GM12873 (cell line): ENCODE results near the gene OTOA.

Experiments used
- TF ChIP-seq, protein P1 (sequence below): IDR thresholded peaks from 2 replicates; pipeline ENCODE4 v1.5.1; 2012; ENCODE audit warnings: low read depth, mild to moderate bottlenecking, moderate library complexity, low read length, control low read depth; ENCODE audit not compliant: insufficient read depth; ENCODE audit errors: missing control alignments

Gene OTOA

DNA sequence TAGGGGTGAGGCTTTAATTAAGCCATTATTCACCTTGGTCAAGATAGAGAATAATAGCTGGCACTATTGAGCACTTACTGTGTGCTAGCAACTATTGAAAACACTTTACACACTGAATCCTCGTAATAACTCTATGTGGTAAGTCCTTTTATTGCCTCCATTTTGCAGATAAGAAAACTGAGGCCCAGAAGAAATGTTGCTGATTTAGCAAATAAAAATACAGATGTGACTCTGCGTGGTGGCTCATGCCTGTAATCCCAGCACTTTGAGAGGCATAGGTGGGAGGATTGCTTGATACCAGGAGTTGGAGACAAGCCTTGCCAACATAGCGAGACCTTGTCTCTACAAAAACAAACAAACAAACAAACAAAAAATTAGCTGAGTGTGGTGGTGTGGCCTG is 19.4 kb downstream of the OTOA start:
- TF ChIP-seq, protein P1, sequence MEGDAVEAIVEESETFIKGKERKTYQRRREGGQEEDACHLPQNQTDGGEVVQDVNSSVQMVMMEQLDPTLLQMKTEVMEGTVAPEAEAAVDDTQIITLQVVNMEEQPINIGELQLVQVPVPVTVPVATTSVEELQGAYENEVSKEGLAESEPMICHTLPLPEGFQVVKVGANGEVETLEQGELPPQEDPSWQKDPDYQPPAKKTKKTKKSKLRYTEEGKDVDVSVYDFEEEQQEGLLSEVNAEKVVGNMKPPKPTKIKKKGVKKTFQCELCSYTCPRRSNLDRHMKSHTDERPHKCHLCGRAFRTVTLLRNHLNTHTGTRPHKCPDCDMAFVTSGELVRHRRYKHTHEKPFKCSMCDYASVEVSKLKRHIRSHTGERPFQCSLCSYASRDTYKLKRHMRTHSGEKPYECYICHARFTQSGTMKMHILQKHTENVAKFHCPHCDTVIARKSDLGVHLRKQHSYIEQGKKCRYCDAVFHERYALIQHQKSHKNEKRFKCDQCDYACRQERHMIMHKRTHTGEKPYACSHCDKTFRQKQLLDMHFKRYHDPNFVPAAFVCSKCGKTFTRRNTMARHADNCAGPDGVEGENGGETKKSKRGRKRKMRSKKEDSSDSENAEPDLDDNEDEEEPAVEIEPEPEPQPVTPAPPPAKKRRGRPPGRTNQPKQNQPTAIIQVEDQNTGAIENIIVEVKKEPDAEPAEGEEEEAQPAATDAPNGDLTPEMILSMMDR = no peak

DNA sequence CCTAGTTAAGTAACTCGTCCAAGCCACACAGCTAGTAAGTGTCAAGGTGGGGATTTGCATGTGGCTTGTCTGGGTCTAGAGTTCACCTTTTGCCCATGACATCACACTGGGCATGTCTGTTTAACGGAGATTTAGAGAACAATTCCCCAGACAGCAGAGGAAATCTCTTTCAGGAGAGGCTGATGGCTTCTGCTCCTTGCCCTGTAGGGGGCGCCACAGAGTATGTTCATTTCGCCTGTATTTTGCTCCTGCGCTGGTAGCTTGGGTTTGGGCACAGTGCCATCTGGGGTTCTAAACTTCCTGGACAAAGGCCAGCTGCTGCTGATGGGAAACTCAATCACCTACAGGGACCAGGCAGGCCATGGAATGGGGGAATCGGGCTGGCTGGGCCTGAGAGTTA is 20.4 kb downstream of the OTOA start:
- TF ChIP-seq, protein P1 = peak; percentile 82

DNA sequence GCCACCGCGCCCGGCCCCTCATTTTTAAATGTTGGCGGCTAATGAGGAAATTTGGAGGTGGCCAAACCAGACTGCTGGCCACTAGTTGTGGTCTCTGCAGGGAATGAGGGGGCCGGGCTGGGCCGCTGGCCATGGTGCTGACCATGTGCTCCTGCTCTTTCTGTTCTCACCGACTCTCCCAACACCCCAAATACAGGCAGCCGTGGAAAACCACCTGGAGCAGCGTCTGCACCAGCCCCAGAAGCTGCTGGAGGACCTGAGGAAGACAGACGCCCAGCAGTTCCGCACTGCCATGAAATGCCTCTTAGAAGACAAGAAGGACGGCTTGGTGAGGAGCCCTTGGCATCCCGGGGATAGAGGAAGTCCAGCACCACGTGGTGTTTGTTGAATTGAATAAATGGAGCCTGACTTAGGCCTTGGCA is 21.3 kb downstream of the OTOA start:
- TF ChIP-seq, protein P1 = no peak

DNA sequence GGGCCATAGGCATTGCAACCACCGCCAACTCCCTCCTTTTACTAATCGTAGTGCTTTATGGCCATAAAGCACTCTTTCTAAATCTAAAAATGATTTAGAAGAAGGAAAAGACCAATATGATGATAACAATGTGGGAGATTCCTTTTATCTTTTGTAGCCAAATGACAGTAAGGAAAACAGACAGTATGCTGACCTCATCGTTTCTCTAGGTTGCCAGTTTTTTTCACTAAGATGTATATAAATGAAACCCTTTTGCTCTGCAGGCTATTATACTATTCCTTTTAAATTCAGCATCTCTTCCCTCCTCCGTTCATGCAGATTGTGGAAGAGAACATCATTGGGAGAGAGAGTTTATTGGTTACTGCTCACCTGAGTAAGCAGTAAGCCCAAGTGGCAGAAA is 25.3 kb downstream of the OTOA start:
- TF ChIP-seq, protein P1 = no peak

DNA sequence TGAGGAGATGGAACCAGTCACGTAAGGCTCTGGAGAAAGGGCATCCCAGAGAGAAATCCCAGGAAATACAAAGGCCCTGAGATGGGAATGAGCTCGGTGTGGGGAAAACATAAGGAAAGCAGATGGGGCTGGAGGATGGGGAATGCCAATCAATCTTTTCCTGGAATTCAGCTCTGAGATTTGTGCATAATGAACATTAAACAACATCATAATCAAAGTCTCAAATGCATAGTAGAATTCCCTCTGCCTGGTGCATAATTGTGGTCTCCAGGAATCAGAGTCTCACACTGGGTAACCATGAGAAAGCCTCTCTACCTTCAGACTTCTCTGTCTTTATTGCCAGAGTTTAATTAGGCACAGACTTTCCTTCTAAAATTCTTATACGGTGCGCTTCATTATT is 30.8 kb downstream of the OTOA start:
- TF ChIP-seq, protein P1 = no peak

DNA sequence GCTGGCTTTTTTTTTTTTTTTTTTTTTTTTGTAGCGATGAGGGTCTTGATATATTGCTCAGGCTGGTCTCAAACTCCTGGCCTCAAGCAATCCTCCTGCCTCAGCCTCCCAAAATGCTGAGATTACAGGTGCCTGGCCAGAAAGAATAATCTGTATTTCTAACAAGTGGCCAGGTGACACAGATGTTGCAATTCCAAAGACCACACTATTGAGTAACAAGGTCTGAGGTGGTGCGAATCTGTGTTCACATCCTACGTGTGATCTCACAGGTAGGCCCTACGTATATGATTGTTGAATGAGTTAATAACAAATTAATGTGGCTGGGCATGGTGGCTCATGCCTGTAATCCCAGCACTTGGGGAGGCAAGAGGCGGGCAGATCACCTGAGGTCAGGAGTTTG is 33.3 kb downstream of the OTOA start:
- TF ChIP-seq, protein P1 = no peak

DNA sequence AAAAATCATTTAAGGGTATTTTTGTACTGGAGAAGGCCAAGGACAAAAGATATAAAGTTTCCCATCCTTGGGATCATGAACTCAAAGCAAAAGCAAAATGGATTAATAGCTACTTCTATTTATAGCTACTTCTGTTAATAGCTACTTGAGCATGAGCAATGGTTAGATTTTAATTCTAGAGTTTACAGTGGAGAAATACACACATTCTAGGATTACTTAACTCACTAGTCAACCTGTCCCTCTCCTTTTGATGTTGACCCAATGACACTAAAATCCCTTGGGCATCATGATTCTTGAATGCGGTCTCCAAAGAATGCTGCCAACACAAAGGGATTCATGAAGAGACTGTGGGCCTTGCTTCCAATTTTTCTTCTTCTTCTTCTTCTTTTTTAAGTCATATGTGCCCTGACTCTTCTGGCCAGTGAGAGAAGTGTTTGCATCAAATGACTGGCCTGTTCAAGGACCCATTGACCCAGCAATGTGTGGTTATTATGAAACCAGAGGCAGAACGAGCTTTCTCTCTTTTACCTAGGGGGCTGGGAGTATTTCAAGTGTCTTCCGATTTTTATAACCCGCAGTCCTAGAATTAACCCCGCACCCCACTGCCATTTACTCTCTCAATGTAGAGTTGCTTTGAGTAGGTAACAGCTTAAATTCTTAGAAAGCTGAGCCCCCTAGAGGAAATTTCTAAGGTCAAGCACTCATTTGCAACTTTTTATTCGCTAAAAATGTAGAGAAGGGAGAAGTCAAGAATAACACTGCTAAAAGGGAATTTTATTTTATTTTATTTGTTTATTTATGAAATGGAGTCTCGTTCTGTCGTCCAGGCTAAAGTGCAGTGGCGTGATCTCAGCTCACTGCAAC is 34.6 kb downstream of the OTOA start:
- TF ChIP-seq, protein P1 = no peak
